COR-L47 (cell line): Measurements from ENCODE around the gene SLC52A1.
"Not testable (repeated sequence)": the region's sequence is repeated elsewhere in the genome, so short reads cannot be mapped to it uniquely, and the experiment has no call there.

ENCODE experiments used
- DNase-seq: peaks from one replicate; lab custom pipeline; 2025; lab: John Stamatoyannopoulos, UW

Gene SLC52A1

DNA sequence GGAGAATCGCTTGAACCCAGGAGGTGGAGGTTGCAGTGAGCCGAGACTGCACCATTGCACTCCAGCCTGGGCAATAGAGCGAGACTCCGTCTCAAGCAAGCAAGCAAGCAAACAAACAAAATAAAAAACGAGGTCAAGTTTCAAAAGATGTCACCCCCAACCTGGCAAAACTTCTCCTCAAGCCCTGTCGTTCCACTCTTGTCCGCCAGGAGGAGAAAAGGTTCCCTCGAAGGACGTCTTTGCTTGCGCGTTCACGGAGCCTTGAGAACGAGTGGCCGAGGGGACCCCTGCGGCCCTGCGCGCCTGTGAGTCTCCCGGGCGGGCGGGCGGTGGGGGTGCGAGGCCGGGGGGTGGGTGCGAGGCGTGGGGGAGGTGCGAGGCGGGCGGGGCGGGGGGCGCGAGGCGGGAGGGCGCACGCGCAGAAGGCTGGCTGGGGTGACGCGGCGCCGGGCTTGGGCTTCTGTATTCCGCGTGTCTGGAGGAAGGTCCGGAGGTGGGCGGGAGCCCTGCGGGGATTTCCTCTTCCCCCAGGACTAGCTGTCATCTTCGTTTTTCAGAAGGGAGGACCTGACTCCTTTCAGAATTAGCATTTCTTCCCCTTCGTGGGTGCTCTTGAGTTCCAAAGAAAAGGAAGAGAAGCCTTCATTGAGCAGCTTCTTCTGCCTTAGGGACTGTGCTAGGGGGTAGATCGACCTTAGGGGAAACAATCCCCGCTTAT lies 3.7 kb downstream of the SLC52A1 start:
- peak; percentile 71 for DNase-seq

DNA sequence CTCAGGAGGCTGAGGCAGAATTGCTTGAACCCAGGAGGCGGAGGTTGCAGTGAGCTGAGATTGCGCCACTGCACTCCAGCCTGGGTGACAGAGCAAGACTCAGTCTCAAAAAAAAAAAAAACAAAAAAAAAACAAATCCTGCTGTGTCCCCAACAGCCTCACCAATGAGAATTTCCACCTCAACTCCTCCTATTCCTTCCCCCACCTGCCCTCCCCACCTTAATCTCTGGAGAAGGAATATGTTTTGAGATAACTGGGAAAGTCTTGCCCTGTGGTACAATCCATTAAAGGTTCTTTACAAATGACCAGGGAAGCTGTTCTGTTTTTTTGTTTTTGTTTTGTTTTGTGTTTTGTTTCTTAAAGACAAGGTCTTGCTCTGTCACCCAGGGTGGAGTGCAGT lies 5.1 kb downstream of the SLC52A1 start:
- not testable (repeated sequence) for DNase-seq

DNA sequence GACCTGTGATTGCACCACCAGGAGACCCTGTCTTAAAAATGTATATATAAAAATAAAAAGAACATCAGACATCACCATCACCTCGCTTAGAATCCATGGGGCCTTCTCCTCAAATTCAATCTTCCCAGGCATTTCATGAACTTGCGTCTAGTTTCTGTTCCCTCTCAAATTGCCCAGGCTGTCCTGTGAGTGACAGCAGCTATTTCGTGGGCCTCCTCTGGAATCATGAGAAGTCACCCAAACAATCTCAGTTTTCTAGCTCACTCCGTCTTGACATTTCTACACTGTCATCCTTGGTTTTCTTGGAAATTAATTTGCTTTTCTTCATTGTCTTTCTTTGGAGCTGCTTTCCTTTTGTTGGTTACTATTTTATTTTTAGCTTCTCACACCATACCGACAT lies 7.3 kb downstream of the SLC52A1 start:
- no peak for DNase-seq

DNA sequence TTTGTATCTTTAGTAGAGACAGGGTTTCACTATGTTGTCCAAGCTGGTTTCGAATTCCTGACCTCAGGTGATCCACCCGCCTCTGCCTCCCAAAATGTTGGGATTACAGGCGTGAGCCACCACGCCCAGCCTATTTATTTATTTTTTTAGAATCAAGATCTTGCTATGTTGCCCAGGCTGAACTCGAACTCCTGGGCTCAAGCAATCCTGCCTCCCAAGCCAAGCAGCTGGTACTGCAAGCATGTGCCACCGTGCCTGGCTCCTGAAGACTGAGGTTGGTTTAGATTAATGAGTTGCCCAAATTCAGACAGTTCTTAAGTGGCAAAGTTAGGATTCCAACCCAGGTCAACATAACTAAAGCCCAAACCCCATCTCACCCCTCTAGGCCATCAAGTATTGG lies 7.9 kb downstream of the SLC52A1 start:
- DNase-seq = no peak

- DNase-seq = no peak
Measured at GRCh38 chr17:5024604-5025003, 10.6 kb downstream of the SLC52A1 start.

DNA sequence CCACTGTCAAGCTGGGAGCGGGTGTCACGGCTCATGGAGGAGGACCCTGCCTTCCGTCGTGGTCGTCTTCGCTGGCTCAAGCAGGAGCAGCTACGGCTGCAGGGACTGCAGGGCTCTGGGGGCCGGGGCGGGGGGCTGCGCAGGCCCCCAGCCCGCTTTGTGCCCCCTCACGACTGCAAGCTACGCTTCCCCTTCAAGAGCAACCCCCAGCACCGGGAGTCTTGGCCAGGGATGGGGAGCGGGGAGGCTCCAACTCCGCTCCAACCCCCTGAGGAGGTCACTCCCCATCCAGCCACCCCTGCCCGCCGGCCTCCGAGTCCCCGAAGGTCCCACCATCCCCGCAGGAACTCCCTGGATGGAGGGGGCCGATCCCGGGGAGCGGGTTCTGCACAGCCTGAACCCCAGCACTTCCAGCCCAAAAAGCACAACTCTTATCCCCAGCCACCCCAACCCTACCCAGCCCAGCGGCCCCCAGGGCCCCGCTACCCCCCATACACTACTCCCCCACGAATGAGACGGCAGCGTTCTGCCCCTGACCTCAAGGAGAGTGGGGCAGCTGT lies 11.6 kb downstream of the SLC52A1 start:
- DNase-seq = no peak

- no peak for DNase-seq
Measured at GRCh38 chr17:5022171-5022711, 13.0 kb downstream of the SLC52A1 start.

GRCh38 chr17:5020502-5021023 lies 14.7 kb downstream of the SLC52A1 start:
- DNase-seq = no peak

DNA sequence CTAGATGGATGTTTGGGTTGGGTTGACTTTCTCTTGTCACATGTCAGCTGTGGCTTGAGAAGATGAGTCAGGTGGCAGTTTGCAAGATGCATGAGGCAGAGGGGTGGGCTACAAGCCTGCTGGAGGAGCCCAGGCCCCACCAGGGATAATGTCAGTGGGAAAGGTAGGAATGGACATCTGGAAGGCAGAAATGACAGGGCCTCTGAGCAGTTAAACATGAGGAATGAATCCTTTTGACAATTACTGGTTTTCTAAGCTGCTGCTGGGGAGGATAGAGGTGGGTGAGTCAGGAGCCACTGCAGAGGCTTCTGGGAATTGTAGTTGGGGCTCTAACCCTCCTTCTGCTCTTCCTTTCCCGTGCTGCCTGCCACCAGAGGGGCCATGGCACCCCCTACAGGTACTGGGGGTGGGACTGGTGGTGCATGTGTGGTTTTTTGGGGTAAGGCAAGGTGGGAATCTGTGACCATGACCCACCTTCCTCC lies 15.7 kb downstream of the SLC52A1 start:
- DNase-seq = no peak

DNA sequence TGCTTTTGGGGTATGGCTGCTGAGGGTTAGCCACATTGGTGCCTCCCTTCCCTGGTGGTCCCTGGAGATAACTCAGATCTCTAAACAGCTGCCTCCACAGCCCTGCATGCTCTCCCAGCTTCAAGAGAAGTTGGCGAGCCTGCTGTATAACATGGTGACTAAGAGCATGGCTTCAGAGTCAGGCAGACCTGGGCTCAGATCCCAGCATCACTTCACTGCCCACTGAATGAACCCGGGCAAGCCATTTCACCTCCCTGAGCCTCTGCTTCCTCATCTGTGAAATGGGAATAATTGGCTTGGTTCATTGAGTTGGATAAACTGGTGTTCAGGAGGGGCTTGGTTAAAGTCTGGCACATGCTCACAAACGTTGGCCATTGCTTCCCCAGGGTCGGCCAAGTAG lies 20.9 kb downstream of the SLC52A1 start:
- DNase-seq = no peak

DNA sequence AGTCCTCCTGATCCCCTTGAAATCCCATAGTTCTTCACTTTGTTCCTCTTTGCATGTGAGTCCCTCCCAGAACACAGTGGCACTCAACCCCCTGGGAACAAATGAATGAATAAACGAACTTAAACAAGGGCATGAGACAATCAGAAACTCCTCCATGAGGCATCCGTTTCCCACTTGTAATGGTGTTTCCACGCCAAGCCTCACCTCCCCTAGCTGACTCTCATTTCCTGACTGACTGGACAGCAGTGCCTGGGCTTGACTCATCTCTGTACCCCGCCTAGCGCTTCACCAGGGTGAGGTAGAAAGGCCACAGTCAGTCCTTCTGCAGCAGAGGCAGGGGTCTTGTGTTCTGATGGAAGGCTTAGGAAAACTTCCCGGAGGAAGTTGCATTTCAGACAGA lies 23.3 kb downstream of the SLC52A1 start:
- DNase-seq = no peak

GRCh38 chr17:5003214-5003867 lies 31.9 kb downstream of the SLC52A1 start:
- no peak for DNase-seq

- DNase-seq = no peak
Measured at GRCh38 chr17:5002121-5002788, 33.0 kb downstream of the SLC52A1 start.

DNA sequence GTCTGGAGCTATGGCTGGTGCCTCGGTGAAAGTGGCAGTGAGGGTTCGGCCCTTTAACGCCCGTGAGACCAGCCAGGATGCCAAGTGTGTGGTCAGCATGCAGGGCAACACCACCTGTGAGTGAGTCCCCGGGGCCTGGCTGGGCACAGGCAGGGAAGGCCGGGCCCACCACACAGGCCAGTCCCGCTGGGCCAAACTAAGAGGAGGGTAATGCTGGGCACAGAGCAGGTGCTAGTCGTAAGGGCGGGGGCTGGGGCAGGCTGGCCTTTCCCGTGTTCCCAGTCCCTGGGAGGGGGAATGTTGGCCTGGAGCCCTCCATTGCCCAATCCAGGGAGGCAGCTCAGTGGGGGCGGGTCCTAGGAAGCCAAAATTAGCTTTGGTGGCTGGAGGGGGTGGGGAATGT lies 35.0 kb downstream of the SLC52A1 start:
- DNase-seq = no peak

- DNase-seq = no peak
Measured at GRCh38 chr17:4999430-5000093, 35.7 kb downstream of the SLC52A1 start.

GRCh38 chr17:4998732-4999429 lies 36.3 kb downstream of the SLC52A1 start:
- DNase-seq = no peak

DNA sequence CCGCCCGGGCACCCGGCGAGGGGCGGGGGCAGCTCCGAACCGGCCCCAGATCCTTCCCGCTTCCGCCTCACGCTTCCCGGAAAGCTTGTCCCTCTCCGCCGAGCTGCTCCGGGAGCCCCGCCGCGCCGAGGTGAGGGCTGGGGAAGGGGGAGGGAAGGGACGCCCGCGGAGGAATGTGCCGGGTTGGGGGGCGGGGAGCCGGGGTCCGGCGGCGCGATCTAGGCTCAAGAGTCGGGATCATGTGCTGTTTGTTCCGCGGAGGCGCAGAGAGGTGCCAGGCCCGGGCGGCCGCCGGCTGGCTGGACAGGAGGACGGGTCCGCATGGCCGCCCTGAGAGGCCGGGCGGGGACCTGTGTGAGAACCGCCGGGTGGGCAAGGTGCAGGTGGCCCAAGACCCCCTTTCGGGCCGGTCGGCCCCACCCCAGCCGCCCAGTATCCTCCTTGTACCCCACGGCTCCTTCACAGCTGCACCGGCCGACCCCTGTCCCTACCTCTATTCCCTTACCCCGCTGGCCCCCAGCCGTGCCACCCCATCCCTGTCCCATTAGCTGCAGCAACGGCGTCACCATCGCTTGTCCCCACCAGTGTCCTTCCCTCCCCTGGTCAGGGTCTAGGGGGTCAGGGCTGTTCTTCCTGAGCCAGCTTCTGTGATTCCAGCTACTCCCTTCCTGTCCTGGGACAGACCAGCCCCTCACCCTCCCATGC lies 37.0 kb downstream of the SLC52A1 start:
- no peak for DNase-seq

- peak; percentile 72 for DNase-seq
Measured at GRCh38 chr17:4997302-4998026, 37.8 kb downstream of the SLC52A1 start, which contains the start of the genes INCA1 and KIF1C. INCA1 (minus strand) TSS chr17:4997522; CDS start chr17:4994437, 3,085 bp downstream. KIF1C (plus strand) TSS chr17:4997950; CDS start chr17:5000247, 2,297 bp downstream.

GRCh38 chr17:4994081-4994595 lies 41.1 kb downstream of the SLC52A1 start:
- DNase-seq = no peak
